H1 (cell line): Measurements from ENCODE around the gene TRIM52. TPM values are rescaled to one million over a fixed set of nuclear protein-coding genes. Genes with fewer than 3 reads are reported as not detected.

ENCODE experiments used
- CTCF ChIA-PET: fragments of 300-600 bp; sonication (Branson Sonifier 250); formaldehyde crosslinking; loops from one replicate; lab custom pipeline; 2021; ENCODE audit not compliant: partially characterized antibody; lab: Charles Lee
- POLR2A ChIA-PET: fragments of 300-600 bp; sonication (Branson Sonifier 250); formaldehyde crosslinking; loops from one replicate; lab custom pipeline; 2021; ENCODE audit warnings: inconsistent platforms; ENCODE audit not compliant: partially characterized antibody; lab: Charles Lee
- DNase-seq, 2 experiments: peaks; one replicate each; pipeline versions ENCODE4 v3.0.0 to v3.0.0-alpha.2; 2010 to 2022; ENCODE audit warnings: low spot score in 2 of 2, low read depth in 1 of 2, mixed read lengths in 1 of 2
- FAIRE-seq: peaks from 2 replicates; lab custom pipeline; 2011; peaks lifted over from hg19 to GRCh38; lab: Jason Lieb, UNC
- H2AFZ ChIP-seq: 2 replicates; pipeline ENCODE4 v1.8.1; 2012; ENCODE audit warnings: low read length, inconsistent platforms
- H2AK5ac ChIP-seq: 2 replicates; pipeline ENCODE4 v1.6.1; 2013; ENCODE audit warnings: low read depth, low read length
- H2BK120ac ChIP-seq: replicated peaks from 2 replicates; pipeline ENCODE3; 2013; ENCODE audit warnings: low read depth, low read length, inconsistent platforms
- H2BK12ac ChIP-seq: 2 replicates; pipeline ENCODE4 v1.6.1; 2013; ENCODE audit warnings: low read depth, low read length
- H2BK15ac ChIP-seq: 2 replicates; pipeline ENCODE4 v1.6.1; 2013; ENCODE audit warnings: low read length
- H2BK20ac ChIP-seq: 2 replicates; pipeline ENCODE4 v1.6.1; 2013; ENCODE audit warnings: low read length
- H2BK5ac ChIP-seq: 2 replicates; pipeline ENCODE4 v1.6.1; 2013; ENCODE audit warnings: low read depth, low read length
- H3K14ac ChIP-seq: 2 replicates; pipeline ENCODE4 v1.6.1; 2013; ENCODE audit warnings: inconsistent platforms; ENCODE audit not compliant: insufficient read length
- H3K18ac ChIP-seq: 2 replicates; pipeline ENCODE4 v1.6.1; 2013; ENCODE audit warnings: low read length; ENCODE audit errors: extremely low read depth
- H3K23ac ChIP-seq: 2 replicates; pipeline ENCODE4 v1.6.1; 2013; ENCODE audit warnings: inconsistent platforms; ENCODE audit not compliant: insufficient read length
- H3K23me2 ChIP-seq: 2 replicates; pipeline ENCODE4 v1.6.1; 2013; ENCODE audit warnings: low read depth, low read length
- H3K27ac ChIP-seq: 2 replicates; pipeline ENCODE4 v1.6.1; 2011; ENCODE audit warnings: low read depth, low read length, inconsistent platforms
- H3K27me3 ChIP-seq, 4 experiments: replicated peaks in 1 of 4; 1 replicate in 1 of 4; 2 replicates in 3 of 4; pipeline versions ENCODE4 v1.6.1 to v1.8.1; 2011 to 2013; ENCODE audit warnings: low read length in 3 of 4, mild to moderate bottlenecking in 3 of 4, inconsistent platforms in 2 of 4, mixed read lengths in 2 of 4, moderate library complexity in 1 of 4; ENCODE audit not compliant: control insufficient read depth in 3 of 4, insufficient read depth in 3 of 4; ENCODE audit errors: extremely low read depth in 1 of 4
- H3K36me3 ChIP-seq, 4 experiments: 2 replicates each; pipeline versions ENCODE4 v1.6.1 to v1.8.1; 2011 to 2013; ENCODE audit warnings: mild to moderate bottlenecking in 4 of 4, low read length in 3 of 4, moderate library complexity in 2 of 4, control low read depth in 1 of 4, inconsistent platforms in 1 of 4; ENCODE audit not compliant: insufficient read depth in 4 of 4, control insufficient read depth in 2 of 4
- H3K4ac ChIP-seq: replicated peaks from 2 replicates; pipeline ENCODE3; 2013; ENCODE audit warnings: low read length, low read depth, mixed read lengths, inconsistent platforms; ENCODE audit not compliant: insufficient read length
- H3K4me1 ChIP-seq, 4 experiments: replicated peaks in 1 of 4; 1 replicate in 1 of 4; 2 replicates in 3 of 4; pipeline versions ENCODE4 v1.6.1 to v1.8.1; 2011 to 2013; ENCODE audit warnings: low read length in 3 of 4, inconsistent platforms in 2 of 4, mixed read lengths in 1 of 4; ENCODE audit not compliant: insufficient read depth in 4 of 4, control insufficient read depth in 3 of 4
- H3K4me2 ChIP-seq, 2 experiments: 2 replicates each; pipeline versions ENCODE4 v1.6.1 to v1.8.1; 2011 to 2013; ENCODE audit warnings: low read depth in 2 of 2, low read length in 2 of 2, control low read depth in 1 of 2, inconsistent platforms in 1 of 2, mild to moderate bottlenecking in 1 of 2; ENCODE audit not compliant: insufficient read depth in 1 of 2
- H3K4me3 ChIP-seq, 4 experiments: fragments of 200-600, 300-600 bp in 1 of 4; sonication (generic), shearing (Covaris generic), sonication (Bioruptor Twin) in 1 of 4; 2 replicates each; pipeline versions ENCODE4 v1.5.1 to v1.8.1; 2011 to 2016; ENCODE audit warnings: low read length in 4 of 4, low read depth in 3 of 4, control low read depth in 2 of 4, inconsistent platforms in 2 of 4, mild to moderate bottlenecking in 2 of 4, mixed read lengths in 1 of 4, moderate library complexity in 1 of 4; ENCODE audit not compliant: insufficient read depth in 2 of 4; ENCODE audit errors: extremely low read depth in 1 of 4
- H3K56ac ChIP-seq: replicated peaks from 2 replicates; pipeline ENCODE3; 2013; ENCODE audit warnings: low read depth, mild to moderate bottlenecking, mixed read lengths, low read length, inconsistent platforms; ENCODE audit not compliant: insufficient read length
- H3K79me1 ChIP-seq: 2 replicates; pipeline ENCODE4 v1.6.1; 2013; ENCODE audit warnings: low read depth, low read length, control low read depth
- H3K79me2 ChIP-seq, 2 experiments: 2 replicates each; pipeline versions ENCODE4 v1.6.1 to v1.8.1; 2012 to 2013; ENCODE audit warnings: low read length in 2 of 2, mild to moderate bottlenecking in 2 of 2, inconsistent platforms in 1 of 2; ENCODE audit not compliant: insufficient read depth in 2 of 2, control insufficient read depth in 1 of 2
- H3K9ac ChIP-seq, 4 experiments: replicated peaks in 1 of 4; 1 replicate in 1 of 4; 2 replicates in 3 of 4; pipeline versions ENCODE4 v1.6.1 to v1.8.1; 2011 to 2013; ENCODE audit warnings: low read depth in 3 of 4, low read length in 3 of 4, control low read depth in 2 of 4, mild to moderate bottlenecking in 2 of 4, moderate library complexity in 2 of 4, inconsistent platforms in 1 of 4; ENCODE audit errors: extremely low read depth in 1 of 4
- H3K9me3 ChIP-seq, 2 experiments: 2 replicates each; pipeline versions ENCODE4 v1.6.1 to v1.8.1; 2012 to 2013; ENCODE audit warnings: mild to moderate bottlenecking in 2 of 2, moderate library complexity in 2 of 2, control low read depth in 1 of 2, inconsistent platforms in 1 of 2, low read depth in 1 of 2, low read length in 1 of 2, mixed read lengths in 1 of 2; ENCODE audit not compliant: insufficient read depth in 2 of 2
- H4K20me1 ChIP-seq, 2 experiments: replicated peaks in 1 of 2; 2 replicates each; pipeline versions ENCODE3 to v1.8.1; 2011 to 2013; ENCODE audit warnings: inconsistent platforms in 2 of 2, low read length in 2 of 2, mild to moderate bottlenecking in 1 of 2; ENCODE audit not compliant: insufficient read depth in 2 of 2, control insufficient read depth in 1 of 2
- H4K5ac ChIP-seq: 2 replicates; pipeline ENCODE4 v1.6.1; 2013; ENCODE audit warnings: low read length, low read depth, mixed read lengths, inconsistent platforms; ENCODE audit not compliant: insufficient read length
- H4K8ac ChIP-seq: 2 replicates; pipeline ENCODE4 v1.8.0; 2013; ENCODE audit warnings: mild to moderate bottlenecking, moderate library complexity, low read length, inconsistent platforms; ENCODE audit not compliant: insufficient read depth; ENCODE audit errors: extremely low read depth
- H4K91ac ChIP-seq: replicated peaks from 2 replicates; pipeline ENCODE3; 2013; ENCODE audit warnings: low read length, mixed read lengths, inconsistent platforms; ENCODE audit not compliant: insufficient read length
- JUN ChIP-seq: IDR thresholded peaks from 2 replicates; pipeline ENCODE4 v1.6.1; 2011; ENCODE audit warnings: low read depth, mild to moderate bottlenecking, improper control_type of control experiment, low read length
- SIX5 ChIP-seq: IDR thresholded peaks from 2 replicates; pipeline ENCODE4 v1.6.1; 2011; ENCODE audit warnings: mild to moderate bottlenecking, low read depth, low read length
- WGBS, 2 experiments: shearing (Covaris generic) in 1 of 2; methylation state at CpG; one replicate each; pipeline versions ENCODE4 v1.1.6 to v1.1.7; 2013 to 2015; ENCODE audit warnings: low lambda C conversion rate in 2 of 2, mixed read lengths in 2 of 2, inconsistent platforms in 1 of 2, low coverage in 1 of 2, missing lambda C conversion rate in 1 of 2; ENCODE audit not compliant: insufficient replicate concordance in 2 of 2, insufficient coverage in 1 of 2, insufficient read length in 1 of 2; ENCODE audit errors: extremely low coverage in 1 of 2, missing lambda C conversion rate in 1 of 2; 5-methylcytosine and 5-hydroxymethylcytosine counted together
- polyA plus RNA-seq, 7 experiments: library from polyadenylated mRNA; depleted of rRNA in 3 of 7; stranded (reverse) in 5 of 7; unstranded in 2 of 7; fragments of >200 nt in 5 of 7; fragments of 200-250 nt in 2 of 7; gene quantifications; 1 replicate in 5 of 7; 2 replicates in 1 of 7; 4 replicates in 1 of 7; pipeline versions ENCODE4 v1.2.1 to v1.2.3, GENCODE V29; 2011 to 2013; ENCODE audit warnings: missing spikeins in 2 of 7, mixed read lengths in 2 of 7
- total RNA-seq: library from RNA; stranded (reverse); fragmentation: NEBNext Ultra II Directional; extraction: Animal tissue kit (Norgen Biotek cat#: 25700); gene quantifications from 2 replicates; pipeline ENCODE4 v1.2.1, GENCODE V29; 2021

The TRIM52 gene
- total and polyA plus RNA-seq, 2 of the 8 experiments (the other 6 are each of a cell fraction or from before 2014, with no cell fraction given): 4.2 to 5.7 TPM

GRCh38 chr5:181229996-181230395 is 30.9 kb downstream of the TRIM52 start:
- Histone ChIP-seq H3K36me3 (peaks cover 0 to 50% (median 9%) of the 10 kb centered on the region in 4 experiments; a peak in 5 of 8 replicates), H4K5ac (no peak overlapping the region), H4K20me1 (peaks cover 2 to 12% of the 10 kb centered on the region in 2 experiments), H3K56ac (no peak overlapping the region), H2BK5ac (no peak overlapping the region), H3K9me3 (no peaks in the 10 kb centered on the region), H2BK15ac (no peak overlapping the region), H3K9ac (no peak overlapping the region), H3K27me3 (no peaks in the 10 kb centered on the region), H2BK120ac (no peak overlapping the region), H3K4me3 (no peak overlapping the region), H4K91ac (no peak overlapping the region), H3K27ac (no peak overlapping the region), H2AFZ (no peak overlapping the region), H3K14ac (no peak overlapping the region), H3K79me2 (peaks cover 0 to 10% of the 10 kb centered on the region in 2 experiments; a peak in 2 of 4 replicates), H3K4me2 (no peak overlapping the region), H4K8ac (no peak overlapping the region), H2AK5ac (no peak overlapping the region), H3K18ac (no peak overlapping the region), H2BK12ac (no peak overlapping the region), H3K79me1 (no peaks in the 10 kb centered on the region; the same call in 1 of the 2 replicates), H3K23me2 (no peaks in the 10 kb centered on the region), H2BK20ac (no peak overlapping the region), H3K4ac (no peak overlapping the region), H3K4me1 (no peaks in the 10 kb centered on the region), H3K23ac (no peak overlapping the region)
- TF ChIP-seq JUN: no peak
- TF ChIP-seq SIX5: no peak
- POLR2A ChIA-PET: interaction anchor here (1.0 to 32.8 kb wide), 3 partner anchors 20 to 46 kb away, joined by 3 to 1334 read pairs (median 4); partner anchors contain the start of genes RACK1 and TRIM52
- 95% methylated on average over 13 of the region's 13 CpGs; no CpG with 5 or more reads in 1 of the 2 experiments for WGBS, 2 experiments
- FAIRE-seq: no peak
- CTCF ChIA-PET: interaction anchor here (1.6 kb wide), 1 partner anchor 9 kb away, joined by 3 read pairs; no protein-coding TSS in a partner anchor
- DNase-seq: no peak
